ENCODE data around the gene FMN1. TPM values are rescaled to one million over a fixed set of nuclear protein-coding genes. Genes with fewer than 3 reads are reported as not detected.

The FMN1 gene
- total and polyA plus RNA-seq, 8 donors: 1.9 to 10.2 (median 3.0) TPM

DNA sequence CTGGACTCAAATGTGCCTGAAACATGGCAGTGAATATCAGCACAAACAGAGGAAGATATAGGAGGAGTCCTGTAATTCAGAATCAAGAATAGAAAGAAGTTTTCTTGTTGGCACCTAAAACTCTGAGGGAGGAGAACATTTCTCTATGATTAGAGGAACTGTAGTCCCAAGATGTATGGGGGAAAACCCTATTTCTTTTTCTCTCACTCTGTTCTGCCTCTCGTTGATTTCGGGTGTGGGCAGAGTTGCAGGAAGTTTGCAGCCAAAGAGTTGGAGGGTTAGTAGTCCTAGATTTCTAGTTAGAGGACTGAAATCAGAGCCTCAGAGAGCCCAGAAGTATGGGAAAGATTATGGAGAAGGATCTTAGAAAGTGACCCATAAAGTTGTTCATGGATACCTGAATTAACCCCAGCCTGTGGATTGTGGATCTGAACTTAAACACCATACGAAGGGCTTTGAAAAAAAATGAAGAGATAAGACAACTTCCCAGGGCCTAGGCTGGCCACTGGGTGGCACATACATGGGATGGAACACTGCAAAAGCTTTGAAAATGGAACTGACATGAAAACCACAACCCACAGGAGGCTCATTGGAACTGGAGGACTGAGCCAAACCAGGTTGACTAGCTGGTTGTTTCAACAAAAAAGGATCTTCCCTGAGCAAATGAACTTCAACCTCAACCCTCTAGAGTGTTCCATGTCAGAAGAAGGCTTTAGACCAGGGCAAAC is 34.6 kb downstream of the FMN1 start:
- Histone ChIP-seq H3K27me3 (no peaks in the 10 kb centered on the region), H3K9me3 (no peaks in the 10 kb centered on the region), H3K4me1 (no peaks in the 10 kb centered on the region), H3K27ac (no peak overlapping the region), H3K4me3 (no peak overlapping the region), H3K36me3 (no peaks in the 10 kb centered on the region)
- no peak for DNase-seq
- 61 to 78% methylated on average over 3 of the region's 3 CpGs for WGBS, 2 donors
- TF ChIP-seq, protein P1, sequence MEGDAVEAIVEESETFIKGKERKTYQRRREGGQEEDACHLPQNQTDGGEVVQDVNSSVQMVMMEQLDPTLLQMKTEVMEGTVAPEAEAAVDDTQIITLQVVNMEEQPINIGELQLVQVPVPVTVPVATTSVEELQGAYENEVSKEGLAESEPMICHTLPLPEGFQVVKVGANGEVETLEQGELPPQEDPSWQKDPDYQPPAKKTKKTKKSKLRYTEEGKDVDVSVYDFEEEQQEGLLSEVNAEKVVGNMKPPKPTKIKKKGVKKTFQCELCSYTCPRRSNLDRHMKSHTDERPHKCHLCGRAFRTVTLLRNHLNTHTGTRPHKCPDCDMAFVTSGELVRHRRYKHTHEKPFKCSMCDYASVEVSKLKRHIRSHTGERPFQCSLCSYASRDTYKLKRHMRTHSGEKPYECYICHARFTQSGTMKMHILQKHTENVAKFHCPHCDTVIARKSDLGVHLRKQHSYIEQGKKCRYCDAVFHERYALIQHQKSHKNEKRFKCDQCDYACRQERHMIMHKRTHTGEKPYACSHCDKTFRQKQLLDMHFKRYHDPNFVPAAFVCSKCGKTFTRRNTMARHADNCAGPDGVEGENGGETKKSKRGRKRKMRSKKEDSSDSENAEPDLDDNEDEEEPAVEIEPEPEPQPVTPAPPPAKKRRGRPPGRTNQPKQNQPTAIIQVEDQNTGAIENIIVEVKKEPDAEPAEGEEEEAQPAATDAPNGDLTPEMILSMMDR (IDR thresholded peaks at IDR 0.05): no peak
- FAIRE-seq: no peak
- intact Hi-C loops (cut with DNase I): no loop called here
- no peak for ATAC-seq

DNA sequence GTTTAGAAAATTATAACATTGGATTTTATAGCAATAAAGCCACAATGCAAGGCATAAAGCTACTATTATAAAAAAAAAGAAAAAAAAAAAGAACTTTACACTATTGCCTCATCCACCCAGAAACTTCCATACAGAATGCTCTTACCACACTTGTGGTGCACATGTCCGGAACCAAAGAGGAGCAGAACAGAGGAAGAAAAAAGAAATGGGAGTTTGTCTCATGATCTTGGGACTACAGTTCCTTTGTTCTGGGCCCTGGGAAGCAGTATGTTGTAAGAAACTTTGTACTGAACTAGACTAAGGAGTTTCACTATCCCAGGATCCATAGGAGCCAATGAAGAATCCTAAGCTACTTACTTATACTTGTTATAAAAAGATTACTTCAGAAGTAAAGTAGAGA is 36.1 kb downstream of the FMN1 start:
- H3K4me3 ChIP-seq: no peak overlapping the region
- H3K27ac ChIP-seq: no peak overlapping the region
- no peaks in the 10 kb centered on the region for H3K27me3 ChIP-seq
- H3K4me1 ChIP-seq: no peaks in the 10 kb centered on the region
- peak in 2 of 4 donors; percentile 46 to 47 for ATAC-seq
- TF ChIP-seq, protein P1 (IDR thresholded peaks at IDR 0.05): no peak
- 85 to 96% methylated on average over 1 of the region's 1 CpG for WGBS, 2 donors
- no peak for FAIRE-seq
- no peak for DNase-seq
- no peaks in the 10 kb centered on the region for H3K36me3 ChIP-seq
- intact Hi-C loops (cut with DNase I): no loop called here
- H3K9me3 ChIP-seq: no peaks in the 10 kb centered on the region

DNA sequence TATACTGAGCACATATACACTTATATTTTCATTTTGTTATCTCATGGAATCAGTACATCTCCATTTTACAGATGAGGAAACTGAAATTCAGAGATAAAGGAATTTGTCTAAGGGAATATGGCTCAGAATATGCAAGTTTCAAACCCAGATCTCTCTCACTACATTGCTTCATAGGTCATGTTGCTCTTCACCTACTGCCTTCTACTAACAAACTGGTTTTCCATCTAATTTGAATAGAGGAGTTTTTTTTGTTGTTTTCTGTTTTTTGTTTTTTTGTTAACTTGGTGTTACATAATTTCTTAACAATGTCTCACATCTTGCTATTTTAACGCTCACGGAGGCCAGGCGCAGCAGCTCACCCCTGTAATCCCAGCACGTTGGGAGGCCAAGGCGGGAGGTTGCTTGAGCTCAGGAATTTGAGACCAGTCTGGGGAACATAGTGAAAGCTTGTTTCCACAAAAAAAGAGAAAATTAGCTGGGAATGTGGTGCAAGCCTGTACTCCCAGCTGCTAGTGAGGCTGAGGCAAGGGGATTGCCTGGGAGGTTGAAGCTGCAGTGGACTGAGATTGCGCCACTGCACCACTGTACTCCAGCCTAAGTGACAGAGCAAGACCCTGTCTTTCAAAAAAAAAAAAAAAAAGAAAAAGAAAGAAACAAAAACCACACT is 37.0 kb downstream of the FMN1 start:
- FAIRE-seq (no peak), ATAC-seq (no peak), DNase-seq (no peak)
- TF ChIP-seq, protein P1 (IDR thresholded peaks at IDR 0.05): no peak
- no peaks in the 10 kb centered on the region for H3K4me1 ChIP-seq
- H3K9me3 ChIP-seq: no peaks in the 10 kb centered on the region
- H3K27ac ChIP-seq: no peak overlapping the region
- no peak overlapping the region for H3K4me3 ChIP-seq
- WGBS, 2 donors: 95% methylated on average over 6 of the region's 6 CpGs
- intact Hi-C loops (cut with DNase I): no loop called here
- no peaks in the 10 kb centered on the region for H3K36me3 ChIP-seq
- H3K27me3 ChIP-seq: no peaks in the 10 kb centered on the region

DNA sequence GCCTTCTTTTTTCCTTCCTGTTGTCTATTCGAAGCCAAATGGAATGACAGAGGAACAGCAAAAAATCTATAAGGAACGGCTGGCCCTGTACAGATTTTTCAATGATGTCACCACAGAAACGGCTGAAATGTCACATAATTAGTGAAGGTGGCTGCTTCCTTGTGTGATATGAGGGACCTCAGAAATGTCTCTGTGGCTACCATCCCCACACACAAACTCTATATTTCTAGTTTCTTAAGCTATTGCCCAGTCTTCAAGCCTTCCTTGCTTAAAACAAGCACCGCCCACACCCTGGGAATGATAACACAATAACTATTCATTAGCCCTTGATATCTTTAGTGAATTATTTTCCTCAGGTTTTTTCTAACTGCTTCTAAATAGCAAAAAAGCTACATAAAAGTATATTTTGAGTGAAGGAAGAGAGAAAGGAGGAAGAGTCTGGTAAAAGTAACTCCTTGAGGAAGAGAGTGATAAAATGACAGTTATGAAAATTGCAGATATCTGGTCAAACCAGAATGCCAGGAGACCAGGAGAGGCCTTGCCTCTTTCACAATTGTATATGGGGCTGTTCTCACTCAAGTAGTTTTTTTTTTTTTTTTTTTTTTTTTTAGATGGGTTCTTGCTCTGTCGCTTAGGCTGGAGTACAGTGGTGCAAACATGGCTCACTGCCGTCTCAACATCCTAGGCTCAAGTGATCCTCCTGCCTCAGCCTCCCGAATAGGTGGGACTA is 38.7 kb downstream of the FMN1 start:
- H3K4me1 ChIP-seq: no peaks in the 10 kb centered on the region
- H3K9me3 ChIP-seq: no peaks in the 10 kb centered on the region
- ATAC-seq (no peak), DNase-seq (no peak), FAIRE-seq (no peak)
- 79 to 80% methylated on average over 7 of the region's 7 CpGs for WGBS, 2 donors
- intact Hi-C loops (cut with DNase I): no loop called here
- no peak overlapping the region for H3K27ac ChIP-seq
- TF ChIP-seq, protein P1 (IDR thresholded peaks at IDR 0.05): no peak
- H3K36me3 ChIP-seq: no peaks in the 10 kb centered on the region
- no peak overlapping the region for H3K4me3 ChIP-seq
- H3K27me3 ChIP-seq: no peaks in the 10 kb centered on the region
